Measurements from ENCODE around the gene ASCC3.
"Not testable (repeated sequence)": the region's sequence is repeated elsewhere in the genome, so short reads cannot be mapped to it uniquely, and the experiment has no call there.

ASCC3 gene

DNA sequence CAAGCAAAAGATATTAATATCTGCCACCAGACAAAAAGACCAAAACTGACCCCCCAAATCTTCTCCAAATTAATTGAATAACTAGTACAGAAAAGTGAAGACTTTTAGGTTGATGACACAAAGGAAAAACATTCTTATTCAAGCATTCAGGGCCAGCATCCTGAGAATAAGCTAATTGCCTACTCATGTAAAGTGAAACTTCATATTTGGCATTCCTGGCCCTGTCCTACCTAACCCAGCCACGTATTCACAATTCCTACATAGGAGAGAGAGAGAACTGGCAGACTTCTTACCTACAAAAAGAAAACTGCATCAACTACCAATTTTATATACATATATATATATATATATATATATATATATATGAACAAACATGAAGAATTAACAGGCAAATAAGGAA is 4.9 kb upstream of the ASCC3 start:
- no peak for DNase-seq

DNA sequence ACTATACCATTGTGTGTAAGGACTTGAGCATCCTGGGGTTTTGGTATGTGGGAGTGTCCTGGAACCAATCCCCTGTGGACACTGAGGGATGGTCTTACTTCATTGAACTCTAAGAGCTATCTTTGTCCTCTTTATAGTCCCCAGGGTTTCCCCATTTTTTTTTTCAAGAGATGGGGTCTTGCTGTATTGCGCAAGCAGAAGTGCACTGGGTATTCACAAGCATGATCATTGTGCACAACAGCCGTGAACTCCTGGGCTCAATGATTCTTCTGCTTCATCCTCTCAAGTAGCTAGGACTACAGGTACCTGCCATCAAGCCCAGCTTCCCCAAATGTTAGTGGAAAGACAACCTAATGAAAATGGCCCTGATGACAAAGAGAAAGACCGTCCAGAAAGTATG is 2.2 kb upstream of the ASCC3 start:
- DNase-seq, result no peak

DNA sequence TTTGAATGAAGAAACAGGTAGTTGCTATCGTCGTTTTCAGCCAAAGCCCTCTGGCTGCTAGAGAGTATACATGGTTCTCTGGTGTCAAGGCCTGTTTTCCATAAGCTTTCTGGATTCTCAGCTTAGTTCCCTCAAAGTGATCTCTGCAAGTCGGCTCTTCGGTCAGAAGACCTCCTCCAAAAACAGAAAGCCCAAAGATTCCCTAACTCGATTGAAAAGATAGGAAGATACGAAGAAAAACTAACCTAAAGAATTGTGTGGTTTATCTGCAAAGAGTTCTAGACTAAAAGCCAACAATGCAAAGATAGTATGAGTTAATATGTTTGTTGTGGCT is 545 bp upstream of the ASCC3 start:
- DNase-seq, result peak in 1 of 3 donors; percentile 1

DNA sequence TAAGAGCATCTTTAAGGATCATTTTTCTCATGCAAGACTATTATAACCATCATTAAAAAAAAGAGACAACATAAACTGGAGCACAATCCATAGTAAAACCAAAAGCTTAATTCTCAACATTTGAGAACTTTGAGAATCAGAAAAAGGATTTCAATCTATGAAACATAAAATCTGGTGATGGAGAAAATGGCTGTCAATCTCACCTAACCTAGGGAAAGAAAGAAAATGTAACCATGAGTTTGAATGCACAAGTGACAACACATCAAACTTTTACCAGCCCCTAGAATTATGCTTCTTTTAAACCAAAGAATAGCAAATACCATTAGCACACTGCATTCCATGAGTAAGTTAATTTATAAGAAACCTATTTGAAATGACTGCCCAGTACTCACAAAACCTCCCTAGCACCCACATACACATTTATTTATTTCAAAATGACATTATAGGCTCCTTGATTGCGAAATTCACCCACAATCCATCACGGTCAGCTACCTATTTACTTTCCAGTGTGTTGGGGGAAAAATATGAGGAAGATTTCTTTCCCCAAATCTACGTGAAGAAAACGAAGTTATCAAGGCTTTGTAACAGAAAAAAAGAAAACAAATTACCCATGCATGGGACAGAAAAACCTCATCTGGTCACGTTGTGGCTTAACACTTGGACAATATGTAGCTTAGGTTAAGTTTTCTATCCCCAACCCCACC is 828 bp downstream of the ASCC3 start:
- DNase-seq, result peak; percentile 25 to 53 (median 37)

DNA sequence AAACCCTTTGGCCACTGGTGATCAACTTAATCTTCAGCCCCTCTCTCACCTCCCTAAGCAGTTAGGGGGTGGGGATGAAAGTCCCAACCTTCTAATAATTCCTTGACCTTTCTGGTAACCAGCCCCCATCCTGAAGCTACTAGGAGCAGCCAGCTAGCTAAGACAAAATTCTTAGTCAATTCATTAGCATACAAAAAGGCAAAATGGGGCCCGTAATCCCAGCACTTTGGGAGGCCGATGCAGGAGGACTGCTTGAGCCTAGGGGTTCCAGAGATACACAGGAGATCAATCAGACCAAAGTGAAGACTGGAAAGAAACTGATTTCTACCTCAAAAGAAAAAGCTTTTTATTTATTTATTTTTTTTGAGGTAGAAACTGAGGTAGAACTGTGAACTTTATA is 1.8 kb downstream of the ASCC3 start:
- DNase-seq, result no peak

DNA sequence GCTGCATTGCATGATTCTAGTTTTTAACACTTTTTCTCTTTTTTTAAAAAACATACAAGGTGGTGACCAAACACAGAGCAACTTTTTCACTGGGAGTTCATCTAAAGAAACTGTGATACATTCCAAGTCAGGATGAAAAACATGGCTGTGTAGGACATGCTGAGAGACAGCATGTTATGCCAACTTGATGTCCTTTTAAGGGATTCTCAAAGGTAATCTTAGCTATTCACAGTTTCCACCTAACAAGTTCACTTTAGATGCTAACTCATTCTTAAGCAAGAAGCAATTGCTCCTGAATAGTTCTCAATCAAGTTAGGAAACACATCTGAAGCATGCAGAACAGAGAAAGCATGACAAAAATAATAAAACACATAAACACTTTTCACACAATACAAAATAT is 3.3 kb downstream of the ASCC3 start:
- DNase-seq, result no peak

DNA sequence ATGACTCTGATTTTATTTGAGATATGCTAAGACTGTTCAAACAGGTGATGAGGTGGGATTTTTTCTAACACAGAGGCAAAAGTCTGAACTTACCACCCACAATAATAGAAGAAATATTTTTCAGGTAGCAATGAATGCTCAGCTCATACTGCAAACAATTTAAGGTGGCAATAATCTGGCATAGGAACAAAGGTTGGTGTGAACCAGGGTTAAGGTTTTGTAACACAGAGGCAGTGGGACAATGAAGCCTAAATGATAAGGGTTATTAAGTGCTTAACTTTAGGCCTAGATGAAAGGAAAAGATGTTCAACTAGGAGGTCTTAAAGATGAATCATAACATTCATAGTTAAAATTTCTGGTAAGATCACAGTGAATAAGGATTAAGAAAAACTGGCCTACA is 4.9 kb downstream of the ASCC3 start:
- no peak for DNase-seq

DNA sequence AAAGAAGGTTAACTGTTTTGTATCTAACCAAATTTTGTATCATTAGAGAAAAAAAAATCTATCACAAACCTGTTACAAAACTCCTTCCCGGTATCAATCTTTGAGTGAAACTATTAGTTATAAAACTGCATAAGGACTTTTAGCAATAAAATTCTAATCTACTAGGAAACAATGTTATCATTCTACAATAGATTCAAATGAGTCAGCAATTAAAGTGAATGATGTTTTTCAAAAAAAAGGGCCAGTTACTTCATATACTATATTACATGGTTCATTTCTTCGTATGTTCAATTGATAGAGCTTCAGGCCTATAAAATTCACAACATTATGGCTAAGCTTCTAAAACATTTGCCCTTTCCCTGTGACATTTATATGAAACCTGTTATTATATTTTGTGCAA is 15.6 kb downstream of the ASCC3 start:
- no peak for DNase-seq

DNA sequence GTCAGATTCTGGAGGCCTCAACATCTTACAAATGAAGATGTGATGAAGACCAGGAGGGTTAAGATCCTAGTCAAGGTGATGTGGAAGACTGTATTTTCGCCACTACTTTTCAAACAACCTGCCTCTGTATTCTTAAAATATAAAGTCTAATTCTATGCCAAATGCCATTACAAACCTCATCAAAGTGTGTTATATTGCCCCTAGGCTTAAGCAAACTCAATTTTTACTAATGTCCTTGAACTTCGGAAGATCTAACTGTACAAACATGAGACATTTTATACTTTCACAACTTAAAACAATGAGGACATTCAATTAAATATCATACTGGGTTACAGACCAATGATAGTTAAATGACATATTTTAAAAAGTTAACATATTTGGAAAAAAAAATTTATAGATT is 19.1 kb downstream of the ASCC3 start:
- DNase-seq, result no peak

DNA sequence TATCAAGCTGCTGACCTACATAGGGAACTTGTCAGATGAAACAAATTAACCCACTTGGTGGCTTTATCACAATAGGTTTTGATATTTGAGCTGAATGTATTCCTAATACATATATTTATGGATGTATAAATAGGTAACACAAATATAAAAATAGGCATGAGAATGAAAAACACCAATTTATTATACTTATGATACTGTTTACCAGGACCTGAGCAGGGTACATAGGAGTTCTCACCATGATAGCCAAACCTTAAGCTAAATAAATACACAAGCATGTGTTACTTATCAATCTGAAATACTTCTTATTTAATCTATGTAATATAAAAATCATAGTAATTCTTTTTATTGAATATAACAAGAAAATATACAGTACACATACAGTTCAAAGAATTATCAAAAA is 25.0 kb downstream of the ASCC3 start:
- no peak for DNase-seq

DNA sequence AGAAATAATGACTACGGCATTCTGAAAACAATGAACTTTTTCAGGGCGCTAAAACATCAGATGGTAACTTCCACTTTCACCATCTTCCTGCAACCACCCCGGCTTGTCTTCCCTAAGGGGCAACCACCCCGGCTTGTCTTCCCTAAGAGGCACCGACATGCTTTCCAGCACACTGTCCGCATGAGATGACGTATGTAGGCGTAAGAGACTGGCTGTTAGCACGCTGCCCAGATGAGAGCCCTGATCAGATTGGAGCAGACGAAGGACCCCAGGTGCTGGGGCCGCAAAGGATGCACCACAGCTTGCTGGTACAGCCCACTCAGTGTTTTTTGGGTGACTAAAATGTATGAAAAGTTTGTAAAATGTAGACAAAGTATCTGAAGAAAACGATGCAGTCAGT is 29.3 kb downstream of the ASCC3 start:
- DNase-seq, result no peak

DNA sequence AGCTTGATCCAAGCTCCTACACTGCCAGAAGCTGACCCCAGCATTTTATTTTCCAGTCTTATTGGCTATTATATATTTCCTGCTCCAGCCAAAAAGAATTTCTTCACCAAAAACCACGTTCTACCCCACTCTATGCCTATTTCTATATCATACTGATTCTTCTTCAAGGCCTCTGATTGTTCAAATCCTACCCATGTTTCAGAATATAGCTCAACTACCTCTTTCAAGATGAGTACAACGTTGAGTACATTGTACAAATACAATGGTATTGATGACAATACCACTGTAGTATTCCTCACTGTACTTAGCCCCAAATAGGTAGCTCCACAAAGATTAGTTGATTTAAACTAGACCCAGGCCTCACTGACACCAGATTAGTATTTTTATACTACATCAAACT is 31.0 kb downstream of the ASCC3 start:
- DNase-seq, result no peak

DNA sequence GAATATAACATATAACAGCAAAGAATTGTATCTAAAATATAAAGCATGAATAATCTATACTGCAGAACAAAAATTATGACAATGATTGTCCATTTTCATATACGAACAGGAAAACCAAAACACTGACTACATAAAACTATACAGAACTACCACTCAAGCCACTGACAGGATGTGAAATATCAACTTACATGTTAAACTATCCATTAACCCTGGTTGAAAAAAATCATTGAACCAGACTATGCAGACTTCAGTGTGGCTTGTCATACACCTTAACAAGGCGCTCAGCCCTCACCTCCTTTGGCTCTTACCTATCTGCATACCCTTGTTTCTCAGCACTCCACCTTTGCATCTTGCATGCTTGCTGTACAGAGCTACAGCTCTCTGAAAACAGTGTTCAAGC is 34.9 kb downstream of the ASCC3 start:
- DNase-seq, result no peak

DNA sequence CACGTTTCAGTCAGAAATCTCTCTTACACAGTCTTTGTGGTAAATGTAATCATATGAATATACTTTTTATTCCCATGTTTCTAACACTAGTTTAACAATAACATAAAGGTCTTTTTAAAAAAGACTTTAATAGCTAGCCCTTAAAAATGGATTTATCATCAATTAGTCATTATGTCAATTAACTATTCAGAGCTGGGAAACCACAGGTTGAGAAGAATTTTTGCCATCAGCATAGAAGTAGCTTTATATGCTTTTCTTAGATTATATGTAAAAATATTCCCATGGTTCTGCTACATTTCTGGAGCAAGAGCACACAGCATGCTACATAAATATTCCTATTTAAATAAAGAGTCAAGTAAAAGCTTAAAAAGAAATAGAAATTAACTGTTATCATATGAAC is 35.5 kb downstream of the ASCC3 start:
- no peak for DNase-seq

DNA sequence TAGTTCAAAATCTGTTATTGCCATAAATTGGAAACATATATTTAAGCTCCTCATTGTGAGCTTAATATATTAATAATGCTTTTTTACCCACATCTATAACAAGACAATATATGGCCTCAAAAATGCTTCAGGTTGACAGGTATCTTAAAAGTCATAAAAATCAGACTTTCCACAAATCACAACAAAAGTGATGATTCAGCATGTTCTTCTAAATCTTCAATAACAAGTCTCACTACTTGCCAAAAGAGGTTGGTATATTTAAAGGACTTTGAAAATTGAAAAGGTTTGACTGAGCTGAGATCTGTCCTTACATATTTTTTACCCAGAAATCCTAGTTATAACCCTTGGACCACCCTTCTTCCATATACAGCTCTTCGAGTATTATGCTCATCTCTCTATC is 41.7 kb downstream of the ASCC3 start:
- no peak for DNase-seq

DNA sequence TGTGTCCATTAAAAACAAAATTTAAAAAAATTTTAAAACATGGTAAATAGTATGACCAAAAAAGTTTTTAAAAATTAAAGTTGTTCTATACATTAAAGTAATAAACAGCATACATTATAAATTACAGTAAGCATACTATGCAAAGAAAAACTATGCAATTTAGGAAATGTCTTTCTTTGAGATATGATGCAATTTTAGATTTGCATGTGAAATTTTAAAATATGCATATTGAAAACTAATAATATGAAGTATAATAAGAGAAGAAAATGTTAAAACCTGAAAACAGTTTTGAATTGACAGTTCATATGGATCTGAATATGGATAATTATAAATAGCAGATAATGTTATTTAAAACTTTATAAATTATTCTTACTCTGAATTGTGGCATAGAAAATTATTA is 43.1 kb downstream of the ASCC3 start:
- DNase-seq, result no peak

DNA sequence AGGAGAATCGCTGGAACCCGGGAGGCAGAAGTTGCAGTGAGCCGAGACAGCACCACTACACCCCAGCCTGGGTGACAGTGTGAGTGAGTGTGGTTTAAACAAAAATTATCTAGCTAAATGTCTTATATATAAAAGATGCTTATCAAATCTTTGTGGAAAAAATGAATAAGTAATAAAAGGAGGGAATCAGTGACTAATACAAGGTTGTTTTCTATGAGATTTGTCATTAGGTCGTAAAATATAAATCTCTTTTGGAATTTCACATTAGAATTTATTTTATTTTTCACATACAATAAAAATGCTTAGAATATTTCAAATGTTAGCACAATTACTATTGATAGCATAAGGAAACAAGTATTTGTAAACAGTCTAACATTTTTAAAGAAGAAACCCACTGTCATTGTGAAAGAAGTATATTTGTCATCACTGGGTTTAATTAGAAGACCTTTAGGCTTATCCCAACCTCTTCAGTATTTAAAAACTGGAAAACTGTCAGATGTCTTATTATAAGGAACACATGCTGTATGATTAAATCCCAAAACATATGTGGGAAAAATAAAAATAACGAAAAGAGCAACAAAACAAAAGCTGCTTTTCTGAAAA is 47.1 kb downstream of the ASCC3 start:
- no peak for DNase-seq

DNA sequence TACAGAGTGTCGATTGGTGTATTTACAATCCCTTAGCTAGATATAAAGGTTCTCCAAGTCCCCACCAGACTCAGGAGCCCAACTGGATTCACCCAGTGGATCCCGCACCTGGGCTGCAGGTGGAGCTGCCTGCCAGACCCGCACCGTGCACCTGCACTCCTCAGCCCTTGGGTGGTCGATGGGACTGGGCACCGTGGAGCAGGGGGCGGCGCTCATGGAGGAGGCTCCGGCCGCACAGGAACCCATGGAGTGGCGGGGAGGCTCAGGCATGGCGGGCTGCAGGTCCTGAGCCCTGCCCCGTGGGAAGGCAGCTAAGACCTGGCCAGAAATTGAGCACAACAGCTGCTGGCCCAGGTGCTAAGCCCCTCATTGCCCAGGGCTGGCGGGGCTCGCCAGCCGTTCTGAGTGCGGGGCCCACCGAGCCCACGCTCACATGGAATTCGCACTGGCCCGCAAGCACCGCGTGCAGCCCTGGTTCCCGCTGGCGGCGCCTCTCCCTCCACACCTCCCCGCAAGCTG is 52.0 kb downstream of the ASCC3 start:
- DNase-seq, result not testable (repeated sequence)

DNA sequence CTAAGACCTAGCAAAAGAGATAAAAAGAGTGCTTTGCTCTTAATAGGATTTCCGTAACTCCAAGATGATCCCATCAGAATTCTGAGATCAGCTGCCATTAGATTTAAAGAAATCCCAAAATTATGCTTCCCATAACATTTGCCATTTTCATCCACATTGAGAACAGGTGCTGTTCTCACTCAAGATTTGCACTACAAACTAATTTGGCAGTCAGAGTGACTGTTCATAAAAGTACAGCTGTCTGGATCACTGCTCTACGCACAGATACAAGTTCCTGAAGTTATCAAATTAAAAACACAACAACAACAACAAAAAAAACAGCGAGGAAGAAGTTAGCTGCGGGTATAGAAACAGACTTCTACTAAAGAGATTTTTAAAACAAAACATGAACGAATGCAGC is 58.1 kb downstream of the ASCC3 start:
- no peak for DNase-seq

DNA sequence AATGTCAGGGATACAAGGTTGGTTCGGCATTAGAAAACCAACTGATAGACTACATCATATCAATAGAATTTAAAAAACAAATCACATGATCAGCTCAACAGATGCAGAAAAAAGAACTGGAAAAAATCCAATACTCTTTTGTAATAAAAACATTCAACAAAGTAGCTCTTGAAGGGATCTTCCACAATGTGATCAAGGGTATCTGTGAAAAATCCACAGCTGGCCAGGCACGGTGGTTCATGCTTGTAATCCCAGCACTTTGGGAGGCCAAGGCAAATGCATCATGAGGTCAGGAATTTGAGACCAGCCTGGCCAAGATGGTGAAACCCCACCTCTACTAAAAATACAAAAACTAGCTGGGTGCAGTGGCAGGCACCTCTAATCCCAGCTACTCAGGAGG is 63.1 kb downstream of the ASCC3 start:
- DNase-seq, result no peak

DNA sequence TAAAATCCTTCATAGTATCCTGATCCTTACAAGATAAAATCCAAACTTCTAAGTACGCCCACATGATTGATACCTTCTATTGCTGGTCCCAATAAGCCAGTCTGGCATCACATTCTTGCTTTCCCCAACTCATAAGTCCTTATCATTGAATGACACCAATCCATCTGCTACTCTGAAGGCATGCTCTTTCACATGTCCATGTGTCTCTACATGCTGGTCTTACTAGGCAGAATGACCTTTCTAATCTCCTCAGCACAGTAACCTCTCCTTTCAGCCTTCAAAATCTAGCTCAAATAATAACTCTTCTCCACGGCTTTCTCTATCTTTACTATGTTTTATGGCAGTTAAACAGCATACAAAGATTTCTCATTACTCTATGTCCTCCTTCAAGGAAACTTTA is 71.1 kb downstream of the ASCC3 start:
- no peak for DNase-seq

DNA sequence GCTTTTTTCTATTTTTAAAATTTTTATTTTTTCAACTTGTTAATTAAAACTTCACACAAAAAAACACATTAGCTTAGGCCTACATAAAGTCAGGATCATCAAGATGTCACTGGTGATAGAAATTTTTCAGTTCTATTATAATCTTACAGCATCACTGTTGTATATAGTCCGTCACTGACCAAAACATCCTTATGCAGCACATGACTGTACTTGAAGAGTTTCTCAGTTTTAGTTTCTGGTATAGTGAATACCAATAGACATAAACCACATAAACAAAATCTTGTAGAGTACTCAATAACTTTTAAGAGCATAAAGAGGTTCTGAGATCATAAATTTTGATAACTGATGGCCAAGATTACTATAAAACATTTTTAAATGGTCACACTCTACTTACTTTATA is 71.8 kb downstream of the ASCC3 start:
- no peak for DNase-seq

DNA sequence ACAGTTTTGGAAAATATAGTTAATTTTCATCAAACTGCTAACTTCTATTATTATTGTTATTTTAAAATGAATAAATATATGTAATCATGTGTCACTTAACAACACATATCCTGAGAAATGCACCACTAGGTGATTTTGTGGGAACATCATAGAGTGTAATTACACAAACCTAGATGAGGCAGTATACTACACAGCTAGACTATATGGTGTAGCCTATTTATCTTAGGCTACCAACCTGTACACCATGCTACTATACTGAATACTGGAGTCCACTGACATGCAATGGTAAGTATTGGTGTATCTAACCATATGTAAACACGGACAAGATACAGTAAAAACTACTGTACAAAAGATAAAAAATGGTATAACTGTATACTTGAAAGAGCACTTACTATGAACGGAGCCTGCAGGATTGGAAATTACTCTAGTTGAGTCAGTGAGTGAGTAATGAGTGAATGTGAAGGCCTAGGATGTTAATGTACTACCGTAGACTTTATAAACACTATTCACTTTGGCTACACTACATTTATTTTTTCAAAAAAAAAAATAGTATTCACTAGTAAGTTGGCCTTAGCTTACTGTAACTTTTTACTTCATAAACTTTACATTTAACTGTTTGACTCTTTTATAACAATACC is 72.4 kb downstream of the ASCC3 start:
- DNase-seq, result no peak

DNA sequence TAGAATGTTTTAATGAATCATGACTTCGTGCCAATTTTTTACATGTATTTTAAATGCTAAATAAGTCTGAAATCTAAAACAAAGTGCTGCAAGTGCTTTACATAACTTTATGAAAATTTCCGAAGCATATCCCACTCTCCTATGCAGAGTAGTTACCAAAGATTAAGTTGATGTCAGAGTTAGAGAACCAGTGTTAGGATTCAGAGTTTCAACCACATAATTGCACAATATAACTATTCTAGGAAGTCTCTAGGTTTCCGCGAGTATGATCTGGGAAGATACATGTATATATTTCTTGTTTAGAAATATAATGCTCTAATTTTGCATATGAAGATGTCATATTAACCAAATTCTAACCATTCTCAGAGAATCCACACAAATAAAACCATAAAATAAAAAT is 74.8 kb downstream of the ASCC3 start:
- DNase-seq, result peak; percentile 34 to 69 (median 65)

All from suppressor macrophage treated with lipopolysaccharide for 1 hour (primary cell).